CD14-positive monocyte (primary cell): ENCODE measurements around the gene MEX3B. TPM values are rescaled to one million over a fixed set of nuclear protein-coding genes. Genes with fewer than 3 reads are reported as not detected.

Experiments used
- DNase-seq, 3 donors: peaks; one replicate each; pipeline ENCODE4 v3.0.0-alpha.2; 2011 to 2022
- H2AFZ ChIP-seq: 2 replicates; pipeline ENCODE4 v1.6.0; 2012; ENCODE audit warnings: mild to moderate bottlenecking, low read depth, low read length, inconsistent platforms; ENCODE audit not compliant: insufficient read depth, poor library complexity, severe bottlenecking
- H3K27ac ChIP-seq, 2 donors: 1 replicate in 1 of 2; 2 replicates in 1 of 2; pipeline ENCODE4 v1.5.1; 2012 to 2013; ENCODE audit warnings: low read length in 2 of 2, control low read depth in 1 of 2, inconsistent platforms in 1 of 2, low read depth in 1 of 2, mild to moderate bottlenecking in 1 of 2
- H3K27me3 ChIP-seq, 2 donors: one replicate each; pipeline versions ENCODE4 v1.6.0 to v1.6.1; 2011 to 2013; ENCODE audit warnings: low read length in 2 of 2; ENCODE audit not compliant: control insufficient read depth in 2 of 2, insufficient read depth in 2 of 2
- H3K36me3 ChIP-seq, 2 donors: replicated peaks in 1 of 2; 1 replicate in 1 of 2; 2 replicates in 1 of 2; pipeline versions ENCODE4 v1.5.1 to v1.6.1; 2012 to 2013; ENCODE audit warnings: low read length in 2 of 2, control low read depth in 1 of 2, inconsistent platforms in 1 of 2, mild to moderate bottlenecking in 1 of 2; ENCODE audit not compliant: insufficient read depth in 2 of 2, control insufficient read depth in 1 of 2
- H3K4me1 ChIP-seq, 2 donors: 1 replicate in 1 of 2; 2 replicates in 1 of 2; pipeline versions ENCODE4 v1.5.1 to v1.6.1; 2012 to 2013; ENCODE audit warnings: low read length in 2 of 2, control low read depth in 1 of 2, inconsistent platforms in 1 of 2, mild to moderate bottlenecking in 1 of 2, moderate library complexity in 1 of 2; ENCODE audit not compliant: insufficient read depth in 2 of 2, control insufficient read depth in 1 of 2
- H3K4me2 ChIP-seq: replicated peaks from 2 replicates; pipeline ENCODE3; 2012; ENCODE audit warnings: low read length, moderate library complexity, mild to moderate bottlenecking; ENCODE audit not compliant: poor library complexity, severe bottlenecking; ENCODE audit errors: extremely low read depth
- H3K4me3 ChIP-seq, 3 experiments: fragments of 200-600 bp in 1 of 3; sonication (generic) in 1 of 3; replicated peaks in 1 of 3; 1 replicate in 2 of 3; 2 replicates in 1 of 3; pipeline ENCODE4 v1.5.1; 2011 to 2013; ENCODE audit warnings: low read length in 3 of 3, mild to moderate bottlenecking in 3 of 3, control low read depth in 2 of 3, low read depth in 2 of 3, inconsistent platforms in 1 of 3, moderate library complexity in 1 of 3
- H3K79me2 ChIP-seq: 2 replicates; pipeline ENCODE4 v1.6.0; 2012; ENCODE audit warnings: mild to moderate bottlenecking, control low read depth, inconsistent platforms, low read length, moderate library complexity; ENCODE audit not compliant: insufficient read depth
- H3K9ac ChIP-seq: 2 replicates; pipeline ENCODE4 v1.6.0; 2017; ENCODE audit warnings: low read length, mild to moderate bottlenecking; ENCODE audit not compliant: insufficient read depth, poor library complexity, severe bottlenecking
- H3K9me3 ChIP-seq, 2 donors: replicated peaks in 1 of 2; 1 replicate in 1 of 2; 2 replicates in 1 of 2; pipeline versions ENCODE4 v1.5.1 to v1.6.1; 2012 to 2013; ENCODE audit warnings: low read length in 2 of 2, control low read depth in 1 of 2; ENCODE audit not compliant: control insufficient read depth in 1 of 2, insufficient read depth in 1 of 2
- H4K20me1 ChIP-seq: 2 replicates; pipeline ENCODE4 v1.6.0; 2012; ENCODE audit warnings: mild to moderate bottlenecking, low read length, control low read depth, moderate library complexity; ENCODE audit not compliant: insufficient read depth
- H3K27ac Mint-ChIP-seq, 7 donors: one replicate each; pipeline ENCODE4 v1.8.0; 2020; ENCODE audit warnings: mild to moderate bottlenecking in 7 of 7, mixed read lengths in 7 of 7, moderate library complexity in 6 of 7, inconsistent platforms in 2 of 7
- H3K27me3 Mint-ChIP-seq, 3 donors: one replicate each; pipeline ENCODE4 v1.8.0; 2021 to 2022; ENCODE audit warnings: low read depth in 3 of 3, mild to moderate bottlenecking in 3 of 3, mixed read lengths in 3 of 3, moderate library complexity in 3 of 3, inconsistent platforms in 1 of 3
- H3K36me3 Mint-ChIP-seq, 2 donors: one replicate each; pipeline ENCODE4 v1.8.0; 2020; ENCODE audit warnings: mixed read lengths in 2 of 2, inconsistent platforms in 1 of 2, mild to moderate bottlenecking in 1 of 2
- H3K4me1 Mint-ChIP-seq: one replicate; pipeline ENCODE4 v1.8.0; 2020; ENCODE audit warnings: mild to moderate bottlenecking, mixed read lengths
- H3K4me3 Mint-ChIP-seq, 2 donors: one replicate each; pipeline ENCODE4 v1.8.0; 2020; ENCODE audit warnings: mild to moderate bottlenecking in 2 of 2, mixed read lengths in 2 of 2, moderate library complexity in 1 of 2
- H3K9me3 Mint-ChIP-seq, 7 donors: one replicate each; pipeline ENCODE4 v1.8.0; 2020 to 2022; ENCODE audit warnings: mixed read lengths in 7 of 7, mild to moderate bottlenecking in 6 of 7, moderate library complexity in 6 of 7, inconsistent platforms in 2 of 7
- CTCF ChIP-seq: fragments of 200-600 bp; IDR thresholded peaks from one replicate; pipeline ENCODE4 v1.8.0; 2022; ENCODE audit warnings: antibody characterized with exemption, mild to moderate bottlenecking
- WGBS: methylation state at CpG from one replicate; pipeline ENCODE4 v1.1.5; 2013; ENCODE audit warnings: missing lambda C conversion rate; ENCODE audit not compliant: insufficient coverage; 5-methylcytosine and 5-hydroxymethylcytosine counted together
- intact Hi-C, 2 donors: fragments of 100-400 bp; cut with micrococcal nuclease; formaldehyde crosslinking; loops; one replicate each; pipeline versions ENCODE4 v1.15.0 to v1.15.1; 2023
- polyA plus RNA-seq, 3 donors: library from polyadenylated mRNA; depleted of rRNA in 1 of 3; unstranded in 2 of 3; stranded (reverse) in 1 of 3; fragments of 300-500 nt in 2 of 3; fragments of >200 nt in 1 of 3; fragmentation: Illumina TruSeq in 2 of 3; gene quantifications; 1 replicate in 2 of 3; 2 replicates in 1 of 3; pipeline ENCODE4 v1.2.3, GENCODE V29; 2012 to 2021

The MEX3B gene
- polyA plus RNA-seq, 3 donors, result 0.05 to 4.7 TPM; not detected in 1

GRCh38 chr15:82072926-82073537 lies 27.2 kb upstream of the MEX3B start:
- Mint-ChIP-seq H3K4me1 (no peaks in the 10 kb centered on the region), H3K4me3 (no peak overlapping the region), H3K36me3 (no peaks in the 10 kb centered on the region), H3K9me3 (peaks cover 7 to 15% (median 8%) of the 10 kb centered on the region in 7 donors), H3K27me3 (peaks cover 1 to 2% (median 1%) of the 10 kb centered on the region in 3 donors), H3K27ac (no peak overlapping the region)
- Histone ChIP-seq H3K79me2 (no peaks in the 10 kb centered on the region), H4K20me1 (no peaks in the 10 kb centered on the region), H3K4me3 (no peak overlapping the region), H3K9ac (no peak overlapping the region), H3K4me1 (no peaks in the 10 kb centered on the region), H3K27me3 (no peaks in the 10 kb centered on the region), H3K9me3 (peaks cover 0 to 18% of the 10 kb centered on the region in 2 donors), H3K4me2 (no peak overlapping the region), H3K27ac (no peak overlapping the region), H3K36me3 (no peaks in the 10 kb centered on the region), H2AFZ (no peak overlapping the region)
- no peak for TF ChIP-seq CTCF
- 97% methylated on average over 3 of the region's 5 CpGs for WGBS
- DNase-seq, result no peak
- intact Hi-C loops, result no loop called here

GRCh38 chr15:82066455-82066854 lies 20.6 kb upstream of the MEX3B start:
- H3K27me3 ChIP-seq, result peaks cover 0 to 5% of the 10 kb centered on the region in 2 donors
- H2AFZ ChIP-seq, result no peak overlapping the region
- H3K79me2 ChIP-seq, result no peaks in the 10 kb centered on the region
- H3K4me3 ChIP-seq, result no peak overlapping the region
- H4K20me1 ChIP-seq, result no peaks in the 10 kb centered on the region
- DNase-seq, result no peak
- H3K4me2 ChIP-seq, result no peak overlapping the region
- H3K9me3 Mint-ChIP-seq, result peaks cover 0 to 3% (median 0%) of the 10 kb centered on the region in 7 donors
- H3K27ac ChIP-seq, result no peak overlapping the region
- no peaks in the 10 kb centered on the region for H3K36me3 Mint-ChIP-seq
- H3K4me1 Mint-ChIP-seq, result no peaks in the 10 kb centered on the region
- intact Hi-C loops, result no loop called here
- no peak overlapping the region for H3K4me3 Mint-ChIP-seq
- no peak overlapping the region for H3K27ac Mint-ChIP-seq
- peaks cover 14 to 20% (median 17%) of the 10 kb centered on the region in 3 donors for H3K27me3 Mint-ChIP-seq
- no peaks in the 10 kb centered on the region for H3K36me3 ChIP-seq
- no peaks in the 10 kb centered on the region for H3K4me1 ChIP-seq
- TF ChIP-seq CTCF, result no peak
- WGBS, result 89% methylated on average over 3 of the region's 4 CpGs
- no peak overlapping the region for H3K9ac ChIP-seq
- H3K9me3 ChIP-seq, result no peaks in the 10 kb centered on the region
